HG03108 (cell line): ENCODE data around the gene HS6ST1.
"Not testable (repeated sequence)": the region's sequence is repeated elsewhere in the genome, so short reads cannot be mapped to it uniquely, and the experiment has no call there.

Experiments used
- ATAC-seq: cut with Tn5 transposase; IDR thresholded peaks from one replicate; pipeline ENCODE4 v1.9.1; 2021; ENCODE audit warnings: moderate library complexity; ENCODE audit not compliant: unreplicated experiment

The HS6ST1 gene

GRCh38 chr2:128269990-128270671 lies 48.5 kb downstream of the HS6ST1 start:
- ATAC-seq, result no peak

- ATAC-seq, result no peak
Measured at GRCh38 chr2:128269063-128269989, 49.3 kb downstream of the HS6ST1 start.

- ATAC-seq, result not testable (repeated sequence)
Measured at GRCh38 chr2:128268611-128269010, 50.1 kb downstream of the HS6ST1 start.

- not testable (repeated sequence) for ATAC-seq
Measured at GRCh38 chr2:128268145-128268544, 50.5 kb downstream of the HS6ST1 start.

GRCh38 chr2:128267649-128268048 lies 51.0 kb downstream of the HS6ST1 start:
- ATAC-seq, result not testable (repeated sequence)

- not testable (repeated sequence) for ATAC-seq
Measured at GRCh38 chr2:128267197-128267596, 51.5 kb downstream of the HS6ST1 start.

- not testable (repeated sequence) for ATAC-seq
Measured at GRCh38 chr2:128266463-128266862, 52.2 kb downstream of the HS6ST1 start.

GRCh38 chr2:128265608-128265993 lies 53.1 kb downstream of the HS6ST1 start:
- ATAC-seq, result not testable (repeated sequence)

- ATAC-seq, result no peak
Measured at GRCh38 chr2:128264881-128265607, 53.6 kb downstream of the HS6ST1 start.

GRCh38 chr2:128263902-128264331 lies 54.8 kb downstream of the HS6ST1 start:
- no peak for ATAC-seq

- no peak for ATAC-seq
Measured at GRCh38 chr2:128262315-128263253, 56.1 kb downstream of the HS6ST1 start.

- no peak for ATAC-seq
Measured at GRCh38 chr2:128261245-128262128, 57.2 kb downstream of the HS6ST1 start.

- ATAC-seq, result no peak
Measured at GRCh38 chr2:128260239-128261138, 58.2 kb downstream of the HS6ST1 start.

GRCh38 chr2:128259585-128259984 lies 59.1 kb downstream of the HS6ST1 start:
- no peak for ATAC-seq

- ATAC-seq, result no peak
Measured at GRCh38 chr2:128258218-128258617, 60.5 kb downstream of the HS6ST1 start.

GRCh38 chr2:128252501-128252900 lies 66.2 kb downstream of the HS6ST1 start:
- no peak for ATAC-seq

GRCh38 chr2:128252086-128252485 lies 66.6 kb downstream of the HS6ST1 start:
- ATAC-seq, result not testable (repeated sequence)
